WERI-Rb-1 (cell line): ENCODE data around the gene TXLNA.
A peak's percentile ranks its signal among the peaks of the same experiment; 100 is the strongest.

Experiments
- DNase-seq: peaks from one replicate; pipeline ENCODE4 v3.0.0-alpha.2; 2020
- H3K27ac ChIP-seq: fragments of 250-450 bp; sonication (Bioruptor Pico); 2 replicates; pipeline ENCODE4 v1.5.1; 2020; ENCODE audit warnings: mild to moderate bottlenecking, moderate library complexity
- H3K27me3 ChIP-seq: fragments of 250-450 bp; sonication (Bioruptor Pico); 2 replicates; pipeline ENCODE4 v1.5.1; 2021; ENCODE audit warnings: mild to moderate bottlenecking, low read depth, moderate library complexity; ENCODE audit not compliant: insufficient read depth, severe bottlenecking
- H3K36me3 ChIP-seq: fragments of 250-450 bp; sonication (Bioruptor Pico); 2 replicates; pipeline ENCODE4 v1.5.1; 2020; ENCODE audit warnings: mild to moderate bottlenecking, moderate library complexity
- H3K4me3 ChIP-seq: 2 replicates; pipeline ENCODE4 v1.5.1; 2011; ENCODE audit warnings: low read depth, mild to moderate bottlenecking, control low read depth, low read length
- H3K9me3 ChIP-seq: fragments of 250-450 bp; sonication (Bioruptor Pico); 2 replicates; pipeline ENCODE4 v1.5.1; 2021; ENCODE audit warnings: mild to moderate bottlenecking, moderate library complexity; ENCODE audit not compliant: severe bottlenecking
- TF ChIP-seq, protein P1 (sequence below): IDR thresholded peaks from 2 replicates; pipeline ENCODE4 v1.5.1; 2011; ENCODE audit warnings: low read depth, mild to moderate bottlenecking, control low read depth, inconsistent platforms, low read length

The TXLNA gene

DNA sequence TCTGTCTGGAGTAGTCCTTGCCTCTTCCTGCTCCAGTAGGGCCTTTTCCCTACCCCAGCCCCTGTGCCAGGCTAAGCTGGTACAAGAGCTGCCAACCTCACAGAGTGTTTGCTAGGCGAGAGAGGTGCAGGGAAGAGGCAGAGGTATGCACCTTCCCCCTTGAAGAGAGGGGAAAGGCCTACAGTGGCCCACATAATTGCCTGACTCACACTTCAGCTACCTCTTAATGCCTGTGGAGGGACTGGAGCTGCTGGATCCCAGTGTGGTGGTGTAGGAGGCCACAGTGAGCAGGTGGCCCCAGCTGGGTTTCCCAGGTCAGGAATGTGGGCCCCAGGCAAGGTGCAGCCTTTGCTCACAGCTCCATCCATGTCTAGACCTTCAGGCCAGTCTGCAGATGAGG, 17.6 kb downstream of the TXLNA start:
- peaks cover 59% of the 10 kb centered on the region for H3K36me3 ChIP-seq

DNA sequence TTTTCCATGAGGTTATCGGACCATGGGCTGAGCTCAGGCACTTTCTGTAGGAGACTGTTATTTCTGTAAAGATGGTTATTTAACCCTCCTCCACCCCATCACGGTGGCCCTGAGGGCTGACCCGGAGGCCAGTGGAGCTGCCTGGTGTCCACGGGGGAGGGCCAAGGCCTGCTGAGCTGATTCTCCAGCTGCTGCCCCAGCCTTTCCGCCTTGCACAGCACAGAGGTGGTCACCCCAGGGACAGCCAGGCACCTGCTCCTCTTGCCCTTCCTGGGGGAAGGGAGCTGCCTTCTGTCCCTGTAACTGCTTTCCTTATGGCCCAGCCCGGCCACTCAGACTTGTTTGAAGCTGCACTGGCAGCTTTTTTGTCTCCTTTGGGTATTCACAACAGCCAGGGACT, 18.4 kb downstream of the TXLNA start:
- TF ChIP-seq, protein P1, sequence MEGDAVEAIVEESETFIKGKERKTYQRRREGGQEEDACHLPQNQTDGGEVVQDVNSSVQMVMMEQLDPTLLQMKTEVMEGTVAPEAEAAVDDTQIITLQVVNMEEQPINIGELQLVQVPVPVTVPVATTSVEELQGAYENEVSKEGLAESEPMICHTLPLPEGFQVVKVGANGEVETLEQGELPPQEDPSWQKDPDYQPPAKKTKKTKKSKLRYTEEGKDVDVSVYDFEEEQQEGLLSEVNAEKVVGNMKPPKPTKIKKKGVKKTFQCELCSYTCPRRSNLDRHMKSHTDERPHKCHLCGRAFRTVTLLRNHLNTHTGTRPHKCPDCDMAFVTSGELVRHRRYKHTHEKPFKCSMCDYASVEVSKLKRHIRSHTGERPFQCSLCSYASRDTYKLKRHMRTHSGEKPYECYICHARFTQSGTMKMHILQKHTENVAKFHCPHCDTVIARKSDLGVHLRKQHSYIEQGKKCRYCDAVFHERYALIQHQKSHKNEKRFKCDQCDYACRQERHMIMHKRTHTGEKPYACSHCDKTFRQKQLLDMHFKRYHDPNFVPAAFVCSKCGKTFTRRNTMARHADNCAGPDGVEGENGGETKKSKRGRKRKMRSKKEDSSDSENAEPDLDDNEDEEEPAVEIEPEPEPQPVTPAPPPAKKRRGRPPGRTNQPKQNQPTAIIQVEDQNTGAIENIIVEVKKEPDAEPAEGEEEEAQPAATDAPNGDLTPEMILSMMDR = no peak
- Histone ChIP-seq H3K27ac (no peak overlapping the region; the same call in 1 of the 2 replicates), H3K36me3 (peaks cover 51% of the 10 kb centered on the region)

More for the DNA sequence above, 17.6 kb downstream of the TXLNA start:
- H3K27me3 ChIP-seq = no peaks in the 10 kb centered on the region
- no peaks in the 10 kb centered on the region for H3K9me3 ChIP-seq
- no peak overlapping the region for H3K27ac ChIP-seq
- H3K4me3 ChIP-seq = no peak overlapping the region
- no peak for DNase-seq
- TF ChIP-seq, protein P1 = no peak

DNA sequence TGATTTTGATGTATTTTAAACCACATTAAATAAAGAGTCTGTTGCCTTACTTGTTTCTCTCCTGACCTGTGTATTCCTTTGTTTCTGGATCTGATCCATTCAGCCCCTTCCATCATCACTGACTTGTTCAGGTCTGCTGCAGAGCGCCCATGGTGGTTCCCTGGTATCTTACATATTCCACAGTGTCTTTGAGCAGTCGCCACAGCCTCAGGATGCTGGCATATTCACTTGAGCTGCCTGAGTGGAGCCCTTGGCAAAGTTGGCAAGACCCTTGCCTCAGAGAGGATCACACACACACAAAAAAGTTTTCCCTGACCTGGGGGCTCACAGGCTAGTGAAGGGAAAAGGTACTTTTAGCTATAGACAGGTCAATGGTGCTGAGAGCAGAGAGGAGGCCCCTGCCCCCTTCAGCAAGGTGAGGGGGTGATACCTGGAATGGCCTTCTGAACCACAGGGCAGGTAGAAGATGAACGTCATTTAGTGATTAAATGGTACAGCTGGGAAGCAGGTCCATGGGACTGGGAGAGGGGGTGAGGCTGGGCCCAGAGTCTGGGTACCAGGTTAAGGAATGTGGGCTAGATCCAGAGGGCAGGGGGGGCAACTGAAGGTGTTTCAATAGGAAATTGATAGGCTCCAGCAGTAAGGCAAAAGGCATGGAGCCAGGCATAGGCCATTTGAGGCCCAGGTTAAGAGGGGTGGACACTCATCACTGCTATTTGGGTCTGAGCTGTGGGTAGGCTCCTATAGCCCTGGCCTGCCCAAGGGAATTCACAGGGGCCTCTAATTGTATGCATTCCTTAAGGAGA, 19.0 kb downstream of the TXLNA start:
- Histone ChIP-seq H3K27me3 (no peaks in the 10 kb centered on the region), H3K36me3 (peaks cover 45% of the 10 kb centered on the region), H3K9me3 (no peaks in the 10 kb centered on the region), H3K4me3 (no peak overlapping the region), H3K27ac (no peak overlapping the region; the same call in 1 of the 2 replicates)
- no peak for DNase-seq
- TF ChIP-seq, protein P1 = no peak

More for the DNA sequence above, 18.4 kb downstream of the TXLNA start:
- DNase-seq = no peak
- Histone ChIP-seq H3K4me3 (no peak overlapping the region), H3K27me3 (no peaks in the 10 kb centered on the region), H3K9me3 (no peaks in the 10 kb centered on the region)

DNA sequence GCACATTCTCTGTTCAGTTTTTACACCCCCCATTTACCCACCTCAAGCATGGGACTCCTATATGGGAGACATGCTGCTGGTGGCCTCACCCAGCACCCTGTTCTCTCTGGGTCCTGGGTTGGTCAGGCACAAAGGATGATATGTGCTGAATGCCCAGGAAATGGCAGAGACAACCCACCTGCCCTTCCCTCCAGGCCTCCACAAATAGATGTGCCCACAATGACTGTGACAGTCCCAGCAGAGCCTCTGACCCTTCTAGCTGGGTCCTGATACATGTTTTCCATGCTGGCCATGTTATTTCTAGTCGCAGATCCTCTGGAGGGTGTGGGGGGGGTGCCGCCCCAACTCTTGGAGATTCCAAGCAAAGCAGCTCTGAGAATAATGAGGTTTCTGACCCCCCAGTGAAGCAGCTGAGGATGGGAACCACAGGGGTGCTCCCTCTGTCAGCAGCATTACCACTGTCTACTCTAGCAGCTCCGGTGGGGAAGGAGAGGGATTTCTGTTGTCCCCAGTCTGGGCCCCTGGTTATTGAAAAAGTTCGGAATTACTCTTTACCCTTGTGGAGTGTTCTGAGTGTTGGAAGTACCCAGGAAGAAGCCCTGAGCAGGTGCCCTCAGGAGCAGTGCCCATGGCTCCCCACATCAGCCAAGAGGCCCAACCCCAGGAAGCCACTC, 19.7 kb downstream of the TXLNA start:
- TF ChIP-seq, protein P1 = no peak
- no peak for DNase-seq
- Histone ChIP-seq H3K27ac (no peak overlapping the region; the same call in 1 of the 2 replicates), H3K27me3 (no peaks in the 10 kb centered on the region), H3K36me3 (peaks cover 38% of the 10 kb centered on the region), H3K9me3 (no peaks in the 10 kb centered on the region), H3K4me3 (no peak overlapping the region)

DNA sequence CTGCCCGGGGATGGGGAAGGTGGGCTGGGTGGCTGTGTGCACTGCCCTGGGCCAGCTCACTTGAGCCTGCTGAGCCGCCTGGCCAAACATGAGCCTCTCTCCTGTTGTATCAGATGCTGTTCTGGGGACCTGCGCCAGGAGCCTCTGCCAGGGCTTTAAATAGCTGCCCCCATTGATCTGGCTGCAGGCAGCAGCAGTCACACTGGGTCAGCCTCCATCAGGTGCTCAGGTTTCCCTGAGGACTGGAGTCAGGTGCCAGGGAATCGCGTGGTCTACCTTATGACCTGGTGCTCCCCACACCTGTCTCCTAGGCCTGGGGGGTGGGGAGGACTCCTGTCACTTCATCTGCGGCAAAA, 20.2 kb downstream of the TXLNA start:
- no peak for DNase-seq
- no peaks in the 10 kb centered on the region for H3K9me3 ChIP-seq
- TF ChIP-seq, protein P1 = no peak
- H3K36me3 ChIP-seq = peaks cover 32% of the 10 kb centered on the region
- peak overlapping the region; percentile 77 for H3K4me3 ChIP-seq
- no peaks in the 10 kb centered on the region for H3K27me3 ChIP-seq
- H3K27ac ChIP-seq = peak overlapping the region; percentile 65
